Measurements from ENCODE around the gene GNB1. TPM values are rescaled to one million over a fixed set of nuclear protein-coding genes. Genes with fewer than 3 reads are reported as not detected.

GNB1 gene
- total and polyA plus RNA-seq, 9 of the 15 experiments (the other 6 are each of a cell fraction or from before 2014, with no cell fraction given): 34.3 to 388 (median 114) TPM

GRCh38 chr1:1919304-1920056 lies 28.6 kb upstream of the GNB1 start (continued):
- no peak for TF ChIP-seq ZBTB1 (CRISPR knock-in tag; IDR thresholded peaks at IDR 0.05; ENCODE audit: borderline replicate concordance, low read depth)
- no peak for TF ChIP-seq ZNF766 (CRISPR knock-in tag; conservative IDR thresholded peaks at IDR 0.05)
- no peak for TF ChIP-seq ZNF780A (CRISPR knock-in tag; IDR thresholded peaks at IDR 0.05)
- TF ChIP-seq HIVEP1 (CRISPR knock-in tag; IDR thresholded peaks at IDR 0.05): no peak
- TF ChIP-seq, protein P1, sequence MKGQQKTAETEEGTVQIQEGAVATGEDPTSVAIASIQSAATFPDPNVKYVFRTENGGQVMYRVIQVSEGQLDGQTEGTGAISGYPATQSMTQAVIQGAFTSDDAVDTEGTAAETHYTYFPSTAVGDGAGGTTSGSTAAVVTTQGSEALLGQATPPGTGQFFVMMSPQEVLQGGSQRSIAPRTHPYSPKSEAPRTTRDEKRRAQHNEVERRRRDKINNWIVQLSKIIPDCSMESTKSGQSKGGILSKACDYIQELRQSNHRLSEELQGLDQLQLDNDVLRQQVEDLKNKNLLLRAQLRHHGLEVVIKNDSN (CRISPR knock-in tag; IDR thresholded peaks at IDR 0.05): peak; percentile 13; the same call in 1 of the 2 replicates
- TF ChIP-seq MTF1 (CRISPR knock-in tag; IDR thresholded peaks at IDR 0.05; ENCODE audit: borderline replicate concordance): no peak

- Histone ChIP-seq H3K27ac (ENCODE audit: extremely low read depth, low read depth, low read length) (peak within 1 kb of the TSS; percentile 46; the same call in 2 of the 3 replicates), H4K20me1 (replicated peaks; ENCODE audit: control insufficient read depth, insufficient read depth, low read length) (peaks cover 4% of the 10 kb centered on the region; the same call in 1 of the 2 replicates), H3K9me3 (replicated peaks; ENCODE audit: control insufficient read depth, insufficient read depth, low read depth, low read length) (no peaks in the 10 kb centered on the region), H3K4me1 (replicated peaks in 1 of 2; ENCODE audit: control insufficient read depth in 2 of 2, insufficient read depth in 2 of 2, low read length in 2 of 2) (peaks cover 9 to 90% of the 10 kb centered on the region in 2 experiments; a peak in 4 of 5 replicates), H3K9ac (ENCODE audit: insufficient read depth in 1 of 2, low read depth in 2 of 2, low read length in 2 of 2) (peak within 1 kb of the TSS; percentile 50 to 95), H3K9me1 (ENCODE audit: control insufficient read depth, insufficient read depth, low read length) (no peaks in the 10 kb centered on the region), H2AFZ (ENCODE audit: low read depth, low read length) (peak within 1 kb of the TSS; percentile 93), H3K79me2 (ENCODE audit: control insufficient read depth, insufficient read depth, low read length) (no peaks in the 10 kb centered on the region), H3K4me2 (ENCODE audit: insufficient read depth, low read length) (peak within 1 kb of the TSS; percentile 78), H3K27me3 (ENCODE audit: control insufficient read depth in 2 of 2, insufficient read depth in 2 of 2, low read length in 2 of 2) (peaks cover 0 to 10% of the 10 kb centered on the region in 2 experiments; a peak in 2 of 5 replicates), H3K36me3 (ENCODE audit: control insufficient read depth, insufficient read depth, low read length) (no peaks in the 10 kb centered on the region), H3K4me3 (peak within 1 kb of the TSS; percentile 51)
- intact Hi-C loops (cut with micrococcal nuclease) (no loop called here), in situ Hi-C loops (cut with MboI) (loop anchor here (10.0 kb wide), 1 partner anchor 554 kb away; no protein-coding TSS in a partner anchor)
- ChIA-PET POLR2A (interaction anchor here (0.5 kb wide), 1 partner anchor 256 kb away, joined by 3 read pairs; no protein-coding TSS in a partner anchor), CTCF (ENCODE audit: low intra/inter-chr PET ratio) (interaction anchor here (0.7 kb wide), 1 partner anchor 475 kb away, joined by 3 read pairs; no protein-coding TSS in a partner anchor)
- DNase-seq (ENCODE audit: extremely low read depth in 1 of 4, low spot score in 3 of 4): peak in 2 of 4 experiments; percentile 94 to 95
- WGBS (ENCODE audit: insufficient coverage, low coverage, missing lambda C conversion rate): 1% methylated on average over 33 of the region's 44 CpGs
- no peak for FAIRE-seq
- peak; percentile 85; the same call in 2 of the 3 replicates for ATAC-seq
- no TSS peak for BruUV-seq (replicated peaks)
- TF ChIP-seq ZNF57 (CRISPR knock-in tag; IDR thresholded peaks at IDR 0.05) (no peak), ZNF764 (CRISPR knock-in tag; IDR thresholded peaks at IDR 0.05; ENCODE audit: low read depth) (no peak), GATAD2A (IDR thresholded peaks at IDR 0.05) (no peak), MAZ (CRISPR knock-in tag; conservative IDR thresholded peaks at IDR 0.05 in 1 of 2, IDR thresholded peaks at IDR 0.05 in 1 of 2) (no peak; a peak in 2 of 4 replicates), ZNF512 (tag; IDR thresholded peaks at IDR 0.05) (no peak), BHLHE40 (IDR thresholded peaks at IDR 0.05; ENCODE audit: low read length) (peak; percentile 54), TBP (optimal IDR thresholded peaks at IDR 0.05; ENCODE audit: low read depth, low read length) (peak; percentile 87), SMAD2 (IDR thresholded peaks at IDR 0.05; ENCODE audit: low read depth, low read length) (no peak), CHD2 (IDR thresholded peaks at IDR 0.05; ENCODE audit: low read depth, low read length) (0 out of 2 replicates have a peak, but pooled peaks have one; percentile 37)
- TF ChIP-seq, protein P2, sequence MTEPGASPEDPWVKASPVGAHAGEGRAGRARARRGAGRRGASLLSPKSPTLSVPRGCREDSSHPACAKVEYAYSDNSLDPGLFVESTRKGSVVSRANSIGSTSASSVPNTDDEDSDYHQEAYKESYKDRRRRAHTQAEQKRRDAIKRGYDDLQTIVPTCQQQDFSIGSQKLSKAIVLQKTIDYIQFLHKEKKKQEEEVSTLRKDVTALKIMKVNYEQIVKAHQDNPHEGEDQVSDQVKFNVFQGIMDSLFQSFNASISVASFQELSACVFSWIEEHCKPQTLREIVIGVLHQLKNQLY (CRISPR knock-in tag; conservative IDR thresholded peaks at IDR 0.05): no peak
Measured at GRCh38 chr1:1918901-1919303, 28.0 kb upstream of the GNB1 start, which contains the start of gene TMEM52. Gene TMEM52, minus strand, starts transcription at chr1:1919279. Its CDS starts 14 bp downstream, at chr1:1919265.
